K562 (cell line): ENCODE data around the gene TUBA4B. TPM values are rescaled to one million over a fixed set of nuclear protein-coding genes. Genes with fewer than 3 reads are reported as not detected.

ENCODE experiments used
- ATAC-seq: fragments of 200-7000 bp; cut with Tn5 transposase; 3 replicates; pipeline ENCODE4 v1.9.1; 2020; ENCODE audit warnings: moderate library complexity
- BruUV-seq: library from RNA; stranded (reverse); fragments of 400-500 nt; replicated peaks from 2 replicates; lab custom pipeline; 2021; lab: Mats Ljungman, UMichigan
- CTCF ChIA-PET: fragments of 300-600 bp; formaldehyde crosslinking; extraction: SDS; loops from one replicate; lab custom pipeline; 2021; ENCODE audit warnings: low intra/inter-chr PET ratio; lab: Yijun Ruan, JAX
- POLR2A ChIA-PET: fragments of 300-600, 350-650 bp; sonication (Branson Sonifier 250); formaldehyde crosslinking; extraction: SDS; loops from one replicate; lab custom pipeline; 2021; ENCODE audit warnings: antibody characterized with exemption, inconsistent platforms; lab: Yijun Ruan, JAX
- DNase-seq, 4 experiments: peaks; one replicate each; pipeline versions ENCODE4 v3.0.0 to v3.0.0-alpha.2; 2011 to 2018; ENCODE audit warnings: low spot score in 3 of 4, mixed read lengths in 3 of 4; ENCODE audit errors: extremely low read depth in 1 of 4
- FAIRE-seq: peaks from 2 replicates; lab custom pipeline; 2011; peaks lifted over from hg19 to GRCh38; lab: Jason Lieb, UNC
- H2AFZ ChIP-seq: 2 replicates; pipeline ENCODE4 v1.6.0; 2011; ENCODE audit warnings: low read depth, low read length, control low read depth, inconsistent platforms
- H3K27ac ChIP-seq: fragments of 200-600 bp; 3 replicates; pipeline ENCODE4 v1.8.0; 2011; ENCODE audit warnings: low read depth, mild to moderate bottlenecking, control low read depth, inconsistent platforms, low read length, moderate library complexity, mixed read lengths; ENCODE audit errors: extremely low read depth
- H3K27me3 ChIP-seq, 2 experiments: fragments of 300-600 bp in 1 of 2; 2 replicates in 1 of 2; 3 replicates in 1 of 2; pipeline versions ENCODE4 v1.6.0 to v1.8.0; 2011; ENCODE audit warnings: inconsistent platforms in 2 of 2, low read length in 2 of 2, mild to moderate bottlenecking in 1 of 2, mixed read lengths in 1 of 2, moderate library complexity in 1 of 2; ENCODE audit not compliant: control insufficient read depth in 2 of 2, insufficient read depth in 2 of 2
- H3K36me3 ChIP-seq: fragments of 300-600 bp; 3 replicates; pipeline ENCODE4 v1.8.0; 2011; ENCODE audit warnings: mild to moderate bottlenecking, low read length, inconsistent platforms; ENCODE audit not compliant: control insufficient read depth, insufficient read depth
- H3K4me1 ChIP-seq, 2 experiments: fragments of 200-600 bp in 1 of 2; replicated peaks in 1 of 2; 2 replicates in 1 of 2; 3 replicates in 1 of 2; pipeline versions ENCODE4 v1.5.1 to v1.8.0; 2011; ENCODE audit warnings: inconsistent platforms in 2 of 2, low read length in 2 of 2, mild to moderate bottlenecking in 1 of 2, mixed read lengths in 1 of 2, moderate library complexity in 1 of 2; ENCODE audit not compliant: control insufficient read depth in 2 of 2, insufficient read depth in 2 of 2
- H3K4me2 ChIP-seq: 2 replicates; pipeline ENCODE4 v1.6.1; 2011; ENCODE audit warnings: low read length, control low read depth, inconsistent platforms, mixed read lengths; ENCODE audit not compliant: insufficient read depth
- H3K4me3 ChIP-seq: fragments of 200-600 bp; sonication (generic), shearing (Covaris generic); 2 replicates; pipeline ENCODE4 v1.5.1; 2016; ENCODE audit warnings: control low read depth, inconsistent platforms
- H3K79me2 ChIP-seq: fragments of 200-600 bp; 3 replicates; pipeline ENCODE4 v1.8.0; 2011; ENCODE audit warnings: low read length, inconsistent platforms; ENCODE audit not compliant: control insufficient read depth, insufficient read depth
- H3K9ac ChIP-seq, 2 experiments: 2 replicates each; pipeline versions ENCODE4 v1.6.0 to v1.6.1; 2011; ENCODE audit warnings: low read depth in 2 of 2, low read length in 2 of 2, control low read depth in 1 of 2, inconsistent platforms in 1 of 2, mild to moderate bottlenecking in 1 of 2, mixed read lengths in 1 of 2; ENCODE audit not compliant: insufficient read depth in 1 of 2
- H3K9me1 ChIP-seq: one replicate; pipeline ENCODE4 v1.6.0; 2011; ENCODE audit warnings: inconsistent platforms, mild to moderate bottlenecking, low read length, moderate library complexity; ENCODE audit not compliant: control insufficient read depth, insufficient read depth
- H3K9me3 ChIP-seq: replicated peaks from 2 replicates; pipeline ENCODE4 v1.5.1; 2011; ENCODE audit warnings: low read depth, low read length, inconsistent platforms; ENCODE audit not compliant: control insufficient read depth, insufficient read depth
- H4K20me1 ChIP-seq: replicated peaks from 2 replicates; pipeline ENCODE4 v1.6.1; 2011; ENCODE audit warnings: low read length, inconsistent platforms, mixed read lengths; ENCODE audit not compliant: control insufficient read depth, insufficient read depth
- BHLHE40 ChIP-seq: IDR thresholded peaks from 2 replicates; pipeline ENCODE4 v1.6.1; 2011; ENCODE audit warnings: low read length, improper control_type of control experiment
- DNMT1 ChIP-seq: fragments of 450-650 bp; IDR thresholded peaks from 2 replicates; pipeline ENCODE4 v1.6.1; 2016; ENCODE audit warnings: antibody characterized with exemption, mild to moderate bottlenecking
- GABPB2 ChIP-seq: fragments of 250-450 bp; sonication (Bioruptor Pico); conservative IDR thresholded peaks from 2 replicates; pipeline ENCODE4 v1.5.1; 2021; ENCODE audit warnings: mild to moderate bottlenecking
- JUNB ChIP-seq: fragments of 450-650 bp; formaldehyde crosslinking; conservative IDR thresholded peaks from 2 replicates; pipeline ENCODE4 v1.4.0; 2020; ENCODE audit warnings: mild to moderate bottlenecking
- MXI1 ChIP-seq: IDR thresholded peaks from 2 replicates; pipeline ENCODE4 v1.6.1; 2011; ENCODE audit warnings: low read depth, mild to moderate bottlenecking, improper control_type of control experiment, low read length
- NFIC ChIP-seq: fragments of 450-650 bp; IDR thresholded peaks from 2 replicates; pipeline ENCODE4 v1.6.1; 2017; ENCODE audit warnings: mild to moderate bottlenecking, inconsistent platforms
- POLR2AphosphoS5 ChIP-seq: IDR thresholded peaks from 2 replicates; pipeline ENCODE4 v1.6.1; 2011; ENCODE audit warnings: mild to moderate bottlenecking, low read depth, low read length, moderate library complexity; ENCODE audit not compliant: control insufficient read depth, insufficient read depth
- PRPF4 ChIP-seq: fragments of 200-400 bp; formaldehyde crosslinking; IDR thresholded peaks from one replicate; pipeline ENCODE4 v1.6.1; 2017; ENCODE audit warnings: low read length, low read depth, mild to moderate bottlenecking; ENCODE audit not compliant: insufficient read depth, poor library complexity, severe bottlenecking
- PTTG1 ChIP-seq: fragments of 450-650 bp; IDR thresholded peaks from 2 replicates; pipeline ENCODE4 v1.6.1; 2016; ENCODE audit warnings: low read depth, mild to moderate bottlenecking, missing genetic modification characterization, missing compliant biosample characterization
- RBFOX2 ChIP-seq: fragments of 200-400 bp; formaldehyde crosslinking; IDR thresholded peaks from 2 replicates; pipeline ENCODE4 v1.6.1; 2017; ENCODE audit warnings: low read depth, mild to moderate bottlenecking, low read length, moderate library complexity
- SREBF1 ChIP-seq: fragments of 150-350 bp; IDR thresholded peaks from 2 replicates; pipeline ENCODE4 v1.6.1; 2014; ENCODE audit warnings: antibody characterized with exemption, low read depth, low read length, borderline replicate concordance
- TAF1 ChIP-seq: IDR thresholded peaks from 2 replicates; pipeline ENCODE4 v1.6.1; 2011; ENCODE audit warnings: mild to moderate bottlenecking, low read length, moderate library complexity; ENCODE audit not compliant: insufficient read depth, control insufficient read depth, severe bottlenecking; ENCODE audit errors: extremely low read depth
- TCF3 ChIP-seq: sonication (generic); formaldehyde crosslinking; IDR thresholded peaks from 2 replicates; pipeline ENCODE4 v1.4.0; 2020; ENCODE audit warnings: mild to moderate bottlenecking, missing genetic modification reagents
- TOE1 ChIP-seq, 2 experiments: fragments of 450-650 bp in 1 of 2; sonication (generic) in 1 of 2; formaldehyde crosslinking in 1 of 2; IDR thresholded peaks; 2 replicates each; pipeline versions ENCODE4 v1.7.1 to v1.8.0; 2016 to 2022; ENCODE audit warnings: borderline replicate concordance in 2 of 2, mild to moderate bottlenecking in 2 of 2, antibody characterized with exemption in 1 of 2, inconsistent platforms in 1 of 2, low read depth in 1 of 2, missing genetic modification reagents in 1 of 2, moderate library complexity in 1 of 2
- ZNF551 ChIP-seq: fragments of 250-450 bp; sonication (Bioruptor Pico); IDR thresholded peaks from 2 replicates; pipeline ENCODE4 v1.5.0; 2021; ENCODE audit warnings: mild to moderate bottlenecking, moderate library complexity
- ZZZ3 ChIP-seq: fragments of 450-650 bp; IDR thresholded peaks from 2 replicates; pipeline ENCODE4 v1.6.1; 2016; ENCODE audit warnings: antibody characterized with exemption, mild to moderate bottlenecking, moderate library complexity
- WGBS: fragments of 100-300 bp; shearing (Covaris generic); methylation state at CpG from one replicate; pipeline ENCODE4 v1.1.6; 2016; ENCODE audit warnings: low coverage, mixed read lengths; ENCODE audit not compliant: insufficient coverage; ENCODE audit errors: missing lambda C conversion rate; 5-methylcytosine and 5-hydroxymethylcytosine counted together
- in situ Hi-C: fragments of 300-500 bp; cut with MboI; formaldehyde crosslinking; loops from 4 replicates; pipeline ENCODE4 v1.15.0; 2018; ENCODE audit warnings: inconsistent platforms, mixed read lengths
- intact Hi-C: fragments of 100-400 bp; cut with micrococcal nuclease; formaldehyde crosslinking; loops from 2 replicates; pipeline ENCODE4 v1.14.2; 2022
- polyA plus RNA-seq, 8 experiments: library from polyadenylated mRNA; depleted of rRNA in 4 of 8; stranded (reverse) in 5 of 8; unstranded in 3 of 8; fragments of >200 nt; fragmentation: Nextera tagmentation in 2 of 8; fragmentation: Illumina TruSeq in 1 of 8; extraction: Ambion mirVana in 2 of 8; extraction: Trizol in 1 of 8; gene quantifications; 2 replicates each; pipeline versions ENCODE4 v1.2.1 to v1.2.3, GENCODE V29; 2011 to 2014; ENCODE audit warnings: inconsistent platforms in 1 of 8, missing spikeins in 1 of 8
- total RNA-seq, 7 experiments: library from RNA; depleted of rRNA in 6 of 7; stranded (reverse); fragments of >200 nt in 6 of 7; fragmentation: Illumina TruSeq in 2 of 7; extraction: Trizol in 2 of 7; gene quantifications; 2 replicates each; pipeline versions ENCODE4 v1.2.1 to v1.2.3, GENCODE V29; 2011 to 2021; ENCODE audit warnings: low replicate concordance in 1 of 7
- TF ChIP-seq, protein P1 (sequence below): fragments of 250-450 bp; sonication (Bioruptor Pico); IDR thresholded peaks from 2 replicates; pipeline ENCODE4 v1.4.0; 2020; ENCODE audit warnings: mild to moderate bottlenecking

TUBA4B gene
- total and polyA plus RNA-seq, 9 of the 15 experiments (the other 6 are each of a cell fraction or from before 2014, with no cell fraction given), result 0.04 TPM; not detected in 8

DNA sequence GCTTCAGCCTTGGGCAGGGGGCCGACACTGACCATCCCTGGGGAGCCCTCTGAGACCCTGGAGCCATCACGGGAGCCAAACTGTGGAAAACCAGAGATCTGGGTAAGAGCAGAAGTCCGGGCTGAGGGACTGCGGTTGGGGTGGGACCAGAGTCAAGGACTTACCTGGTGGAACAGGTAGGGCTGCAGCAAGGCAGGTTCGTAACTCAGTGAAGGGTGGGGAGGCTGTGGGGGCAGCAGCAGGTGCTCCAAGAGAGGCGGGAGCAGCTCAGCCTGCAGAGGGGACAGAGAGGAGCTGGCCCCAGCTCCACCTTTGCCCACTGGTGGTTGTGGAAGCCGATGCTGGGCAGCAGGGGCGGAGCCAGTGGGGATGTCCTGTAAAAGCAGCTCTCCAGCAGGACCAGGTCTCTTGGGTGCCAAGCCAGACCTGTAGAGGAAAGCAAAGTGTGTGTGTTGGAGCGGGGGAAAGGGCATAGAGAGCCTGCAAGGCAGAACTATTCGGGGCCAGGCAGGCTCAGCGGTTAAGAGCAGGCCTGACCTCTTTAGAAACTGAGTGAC lies 49.4 kb downstream of the TUBA4B start:
- intact Hi-C loops, result no loop called here
- H3K36me3 ChIP-seq, result no peaks in the 10 kb centered on the region
- in situ Hi-C loops, result no loop called here
- TF ChIP-seq DNMT1 (no peak), BHLHE40 (no peak), ZZZ3 (no peak), JUNB (CRISPR knock-in tag) (no peak), TCF3 (no peak), GABPB2 (CRISPR knock-in tag) (no peak), SREBF1 (no peak), TOE1 (IDR thresholded peaks at IDR 0.05; ENCODE audit: borderline replicate concordance) (no peak), TOE1 (CRISPR knock-in tag; IDR thresholded peaks at IDR 0.05; ENCODE audit: borderline replicate concordance, low read depth) (no peak), RBFOX2 (no peak), POLR2AphosphoS5 (no peak), TAF1 (no peak), PRPF4 (no peak), MXI1 (no peak), PTTG1 (tag) (no peak), NFIC (no peak), ZNF551 (CRISPR knock-in tag) (no peak)
- TF ChIP-seq, protein P1, sequence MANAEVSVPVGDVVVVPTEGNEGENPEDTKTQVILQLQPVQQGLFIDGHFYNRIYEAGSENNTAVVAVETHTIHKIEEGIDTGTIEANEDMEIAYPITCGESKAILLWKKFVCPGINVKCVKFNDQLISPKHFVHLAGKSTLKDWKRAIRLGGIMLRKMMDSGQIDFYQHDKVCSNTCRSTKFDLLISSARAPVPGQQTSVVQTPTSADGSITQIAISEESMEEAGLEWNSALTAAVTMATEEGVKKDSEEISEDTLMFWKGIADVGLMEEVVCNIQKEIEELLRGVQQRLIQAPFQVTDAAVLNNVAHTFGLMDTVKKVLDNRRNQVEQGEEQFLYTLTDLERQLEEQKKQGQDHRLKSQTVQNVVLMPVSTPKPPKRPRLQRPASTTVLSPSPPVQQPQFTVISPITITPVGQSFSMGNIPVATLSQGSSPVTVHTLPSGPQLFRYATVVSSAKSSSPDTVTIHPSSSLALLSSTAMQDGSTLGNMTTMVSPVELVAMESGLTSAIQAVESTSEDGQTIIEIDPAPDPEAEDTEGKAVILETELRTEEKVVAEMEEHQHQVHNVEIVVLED, result no peak
- TF ChIP-seq, all 486 proteins: peak for 0
- peaks cover 2 to 8% of the 10 kb centered on the region in 2 experiments; a peak in 3 of 5 replicates for H3K4me1 ChIP-seq
- H4K20me1 ChIP-seq, result no peaks in the 10 kb centered on the region
- ATAC-seq (no peak), DNase-seq (no peak), FAIRE-seq (no peak)
- CTCF ChIA-PET, result no interaction called here
- POLR2A ChIA-PET, result interaction anchor here (1.2 to 1.6 kb wide), 2 partner anchors 9 to 11 kb away, joined by 3 to 4 read pairs; no protein-coding TSS in a partner anchor
- H3K9me3 ChIP-seq, result no peaks in the 10 kb centered on the region
- no peaks in the 10 kb centered on the region for H3K9me1 ChIP-seq
- 1% methylated on average over 9 of the region's 11 CpGs for WGBS
- no peak overlapping the region for H2AFZ ChIP-seq
- no TSS peak for BruUV-seq
- H3K27me3 ChIP-seq, result peaks cover 8 to 48% of the 10 kb centered on the region in 2 experiments
- H3K79me2 ChIP-seq, result no peaks in the 10 kb centered on the region
- no peak overlapping the region for H3K9ac ChIP-seq
- no peak overlapping the region for H3K27ac ChIP-seq
- no peak overlapping the region for H3K4me3 ChIP-seq
- H3K4me2 ChIP-seq, result no peak overlapping the region
